GM12878 (cell line): ENCODE measurements around the gene DGLUCY. TPM values are rescaled to one million over a fixed set of nuclear protein-coding genes. Genes with fewer than 3 reads are reported as not detected.

ENCODE experiments used
- ATAC-seq: fragments of 200-7000 bp; cut with Tn5 transposase; 3 replicates; pipeline ENCODE4 v1.9.1; 2020; ENCODE audit warnings: mild to moderate bottlenecking, moderate library complexity
- BruUV-seq: library from RNA; stranded (reverse); fragments of 400-500 nt; replicated peaks from 2 replicates; lab custom pipeline; 2021; lab: Mats Ljungman, UMichigan
- CTCF ChIA-PET: fragments of 300-600 bp; sonication (Branson Sonifier 250); formaldehyde crosslinking; extraction: SDS; loops from one replicate; lab custom pipeline; 2021; ENCODE audit warnings: inconsistent platforms; lab: Yijun Ruan, JAX
- POLR2A ChIA-PET: fragments of 350-600 bp; formaldehyde crosslinking; extraction: SDS; loops from one replicate; lab custom pipeline; 2021; ENCODE audit warnings: inconsistent platforms; lab: Charles Lee
- RAD21 ChIA-PET: fragments of 300-600 bp; sonication (Branson Sonifier 250); formaldehyde crosslinking; loops from one replicate; lab custom pipeline; 2023; ENCODE audit warnings: antibody characterized with exemption; ENCODE audit not compliant: unreplicated experiment; lab: Charles Lee
- SMC1A ChIA-PET: fragments of 300-600 bp; sonication (Branson Sonifier 250); formaldehyde crosslinking; loops from one replicate; lab custom pipeline; 2023; ENCODE audit not compliant: unreplicated experiment, uncharacterized antibody; lab: Charles Lee
- DNase-seq: peaks from one replicate; pipeline ENCODE4 v3.0.0-alpha.2; 2011; ENCODE audit warnings: low read depth, low spot score
- FAIRE-seq: peaks from 3 replicates; lab custom pipeline; 2011; peaks lifted over from hg19 to GRCh38; lab: Jason Lieb, UNC
- H2AFZ ChIP-seq: 2 replicates; pipeline ENCODE4 v1.6.0; 2011; ENCODE audit warnings: low read depth, low read length, control low read depth; ENCODE audit not compliant: control insufficient read depth
- H3K27ac ChIP-seq: 2 replicates; pipeline ENCODE4 v1.5.1; 2011; ENCODE audit warnings: control low read depth; ENCODE audit not compliant: control insufficient read depth, insufficient read depth
- H3K27me3 ChIP-seq, 2 experiments: replicated peaks in 1 of 2; 2 replicates each; pipeline versions ENCODE4 v1.6.0 to v1.6.1; 2011; ENCODE audit warnings: low read length in 1 of 2; ENCODE audit not compliant: control insufficient read depth in 2 of 2, insufficient read depth in 2 of 2
- H3K36me3 ChIP-seq, 2 experiments: 2 replicates each; pipeline ENCODE4 v1.5.1; 2011; ENCODE audit warnings: low read length in 1 of 2; ENCODE audit not compliant: control insufficient read depth in 2 of 2, insufficient read depth in 2 of 2
- H3K4me1 ChIP-seq: 2 replicates; pipeline ENCODE4 v1.6.1; 2011; ENCODE audit warnings: mild to moderate bottlenecking, low read length, moderate library complexity, mixed read lengths; ENCODE audit not compliant: control insufficient read depth, insufficient read depth
- H3K4me2 ChIP-seq: 2 replicates; pipeline ENCODE4 v1.6.0; 2011; ENCODE audit warnings: control low read depth; ENCODE audit not compliant: control insufficient read depth, insufficient read depth
- H3K4me3 ChIP-seq: fragments of 200-600 bp; sonication (generic); 2 replicates; pipeline ENCODE4 v1.5.1; 2016
- H3K79me2 ChIP-seq: 2 replicates; pipeline ENCODE4 v1.6.0; 2011; ENCODE audit warnings: low read length; ENCODE audit not compliant: control insufficient read depth, insufficient read depth
- H3K9ac ChIP-seq: 2 replicates; pipeline ENCODE4 v1.8.0; 2011; ENCODE audit warnings: low read length, control low read depth, mixed read lengths; ENCODE audit not compliant: control insufficient read depth, insufficient read depth
- H3K9me3 ChIP-seq: replicated peaks from 3 replicates; pipeline ENCODE4 v1.5.1; 2011; ENCODE audit warnings: mild to moderate bottlenecking, low read length; ENCODE audit not compliant: control insufficient read depth, insufficient read depth
- H4K20me1 ChIP-seq: 2 replicates; pipeline ENCODE4 v1.6.0; 2011; ENCODE audit not compliant: control insufficient read depth, insufficient read depth
- BCLAF1 ChIP-seq: fragments of 450-650 bp; IDR thresholded peaks from 2 replicates; pipeline ENCODE4 v1.6.1; 2017; ENCODE audit warnings: antibody characterized with exemption, mild to moderate bottlenecking, moderate library complexity
- CBX3 ChIP-seq: fragments of 200-600 bp; sonication (generic); IDR thresholded peaks from 2 replicates; pipeline ENCODE4 v1.6.1; 2016; ENCODE audit warnings: low read depth, borderline replicate concordance
- CHD2 ChIP-seq: IDR thresholded peaks from 2 replicates; pipeline ENCODE4 v1.6.1; 2011; ENCODE audit warnings: low read depth, low read length, improper control_type of control experiment, borderline replicate concordance
- ETV6 ChIP-seq, 2 experiments: fragments of 450-650 bp in 1 of 2; IDR thresholded peaks in 1 of 2; conservative IDR thresholded peaks in 1 of 2; 2 replicates each; pipeline ENCODE4 v1.6.1; 2014; ENCODE audit warnings: antibody characterized with exemption in 1 of 2, borderline replicate concordance in 1 of 2, low read depth in 1 of 2, mild to moderate bottlenecking in 1 of 2, moderate library complexity in 1 of 2
- USF1 ChIP-seq: IDR thresholded peaks from 2 replicates; pipeline ENCODE4 v1.6.1; 2011; ENCODE audit warnings: borderline replicate concordance, low read depth, mild to moderate bottlenecking, moderate library complexity, mixed read lengths, low read length; ENCODE audit not compliant: insufficient read depth; ENCODE audit errors: extremely low read length
- ZBTB11 ChIP-seq: fragments of 450-650 bp; formaldehyde crosslinking; IDR thresholded peaks from 2 replicates; pipeline ENCODE4 v1.5.0; 2022; ENCODE audit warnings: mild to moderate bottlenecking, missing genetic modification characterization
- ZNF217 ChIP-seq: fragments of 450-650 bp; IDR thresholded peaks from 2 replicates; pipeline ENCODE4 v1.6.1; 2017; ENCODE audit warnings: antibody characterized with exemption, mild to moderate bottlenecking
- WGBS: methylation state at CpG from one replicate; pipeline ENCODE4 v1.1.6; 2016; ENCODE audit warnings: low lambda C conversion rate; ENCODE audit not compliant: insufficient replicate concordance, insufficient coverage; ENCODE audit errors: missing lambda C conversion rate; 5-methylcytosine and 5-hydroxymethylcytosine counted together
- in situ Hi-C: fragments of 300-500 bp; cut with MboI; formaldehyde crosslinking; loops from 9 replicates; pipeline ENCODE4 v1.14.3; 2018; ENCODE audit warnings: mixed read lengths
- intact Hi-C: fragments of 100-400 bp; cut with micrococcal nuclease; formaldehyde crosslinking; loops from one replicate; pipeline ENCODE4 v1.14.2; 2022; ENCODE audit not compliant: unreplicated experiment
- polyA plus RNA-seq, 11 experiments: library from polyadenylated mRNA; depleted of rRNA in 4 of 11; unstranded in 6 of 11; stranded (reverse) in 5 of 11; fragments of >200 nt; fragmentation: Nextera tagmentation in 4 of 11; fragmentation: Illumina TruSeq in 1 of 11; extraction: Ambion mirVana in 4 of 11; extraction: Trizol in 1 of 11; gene quantifications; 1 replicate in 1 of 11; 2 replicates in 10 of 11; pipeline versions ENCODE4 v1.2.1 to v1.2.3, GENCODE V29; 2011 to 2016; ENCODE audit warnings: inconsistent platforms in 2 of 11, missing spikeins in 2 of 11, low read depth in 1 of 11
- total RNA-seq, 4 experiments: library from RNA; depleted of rRNA in 3 of 4; stranded (reverse); fragments of >200 nt in 3 of 4; fragmentation: Illumina TruSeq in 1 of 4; extraction: Trizol in 1 of 4; gene quantifications; 2 replicates each; pipeline versions ENCODE4 v1.2.1 to v1.2.3, GENCODE V29; 2013 to 2021

DGLUCY gene
- total and polyA plus RNA-seq, 10 of the 15 experiments (the other 5 are each of a cell fraction or from before 2014, with no cell fraction given), result 15.0 to 70.3 (median 55.1) TPM

- H3K9me3 ChIP-seq, result no peaks in the 10 kb centered on the region
- no peaks in the 10 kb centered on the region for H4K20me1 ChIP-seq
- H3K27ac ChIP-seq, result no peak overlapping the region
- ChIA-PET RAD21 (interaction anchor here (0.9 kb wide), 1 partner anchor 9 kb away, joined by 3 read pairs; no protein-coding TSS in a partner anchor), CTCF (interaction anchor here (0.6 to 2.4 kb wide), 7 partner anchors 8 to 262 kb away, joined by 3 to 12 read pairs (median 4); no protein-coding TSS in a partner anchor), SMC1A (interaction anchor here (0.8 to 1.4 kb wide), 6 partner anchors 8 to 101 kb away, joined by 3 to 5 read pairs (median 4); no protein-coding TSS in a partner anchor), POLR2A (interaction anchor here (0.6 kb wide), 2 partner anchors 70 to 396 kb away, joined by 3 to 4 read pairs; no protein-coding TSS in a partner anchor)
- ATAC-seq (no peak), FAIRE-seq (no peak), DNase-seq (no peak)
- H2AFZ ChIP-seq, result no peak overlapping the region
- no peaks in the 10 kb centered on the region for H3K27me3 ChIP-seq
- 6% methylated on average over 1 of the region's 1 CpG for WGBS
- H3K4me2 ChIP-seq, result no peak overlapping the region
- peaks cover 22 to 27% of the 10 kb centered on the region in 2 experiments for H3K36me3 ChIP-seq
- no peak overlapping the region for H3K9ac ChIP-seq
- intact Hi-C loops (no loop called here), in situ Hi-C loops (no loop called here)
- H3K4me3 ChIP-seq, result no peak overlapping the region
- TF ChIP-seq USF1, result no peak
- no peaks in the 10 kb centered on the region for H3K79me2 ChIP-seq
- H3K4me1 ChIP-seq, result no peaks in the 10 kb centered on the region
- BruUV-seq, result no TSS peak
Measured at GRCh38 chr14:91185721-91186120, 71.8 kb downstream of the DGLUCY start.

GRCh38 chr14:91186515-91187066 lies 72.7 kb downstream of the DGLUCY start:
- no peaks in the 10 kb centered on the region for H3K4me1 ChIP-seq
- TF ChIP-seq ZNF217, result no peak
- no peak for TF ChIP-seq ETV6 (conservative IDR thresholded peaks at IDR 0.05 in 1 of 2, IDR thresholded peaks at IDR 0.05 in 1 of 2; ENCODE audit: borderline replicate concordance in 1 of 2, low read depth in 1 of 2)
- TF ChIP-seq CHD2, result no peak
- no peak for TF ChIP-seq ZBTB11
- TF ChIP-seq BCLAF1, result no peak
- no peak for TF ChIP-seq CBX3

More at GRCh38 chr14:91186515-91187066, 72.7 kb downstream of the DGLUCY start:
- no peaks in the 10 kb centered on the region for H3K27me3 ChIP-seq
- H3K79me2 ChIP-seq, result no peaks in the 10 kb centered on the region
- H3K4me2 ChIP-seq, result no peak overlapping the region
- H3K4me3 ChIP-seq, result no peak overlapping the region
- H3K9ac ChIP-seq, result no peak overlapping the region
- intact Hi-C loops, result no loop called here
- in situ Hi-C loops, result no loop called here
- no peaks in the 10 kb centered on the region for H3K9me3 ChIP-seq
- DNase-seq (no peak), FAIRE-seq (no peak), ATAC-seq (no peak)
- BruUV-seq, result no TSS peak
- H2AFZ ChIP-seq, result no peak overlapping the region
- ChIA-PET CTCF (interaction anchor here (0.7 to 2.4 kb wide), 2 partner anchors 101 to 137 kb away, joined by 3 to 12 read pairs; no protein-coding TSS in a partner anchor), POLR2A (no interaction called here), RAD21 (no interaction called here), SMC1A (interaction anchor here (1.0 to 1.4 kb wide), 4 partner anchors 9 to 100 kb away, joined by 3 to 5 read pairs (median 4); no protein-coding TSS in a partner anchor)
- H3K27ac ChIP-seq, result no peak overlapping the region
- peaks cover 25 to 33% of the 10 kb centered on the region in 2 experiments for H3K36me3 ChIP-seq
- 97% methylated on average over 4 of the region's 4 CpGs for WGBS
- H4K20me1 ChIP-seq, result no peaks in the 10 kb centered on the region
